AG04450 (cell line): ENCODE measurements around the gene RCAN2. TPM values are rescaled to one million over a fixed set of nuclear protein-coding genes. Genes with fewer than 3 reads are reported as not detected.

ENCODE experiments used
- CTCF ChIA-PET: fragments of 300-600, 350-600 bp; formaldehyde crosslinking; extraction: SDS; loops from one replicate; lab custom pipeline; 2022; ENCODE audit warnings: antibody characterized with exemption, inconsistent platforms; lab: Charles Lee
- POLR2A ChIA-PET: fragments of 350-600 bp; formaldehyde crosslinking; extraction: SDS; loops from one replicate; lab custom pipeline; 2021; ENCODE audit warnings: antibody characterized with exemption, inconsistent platforms; lab: Yijun Ruan, JAX
- DNase-seq: peaks from one replicate; pipeline ENCODE4 v3.0.0-alpha.2; 2011; ENCODE audit warnings: low read depth, low spot score
- H3K27ac ChIP-seq: one replicate; pipeline ENCODE4 v1.5.1; 2012; ENCODE audit warnings: low read depth, low read length, control low read depth
- H3K27me3 ChIP-seq: one replicate; pipeline ENCODE4 v1.6.0; 2012; ENCODE audit warnings: low read length; ENCODE audit not compliant: control insufficient read depth, insufficient read depth
- H3K4me3 ChIP-seq: 2 replicates; pipeline ENCODE4 v1.5.1; 2011; ENCODE audit warnings: mild to moderate bottlenecking, low read depth, low read length, control low read depth
- H3K9me3 ChIP-seq: 2 replicates; pipeline ENCODE4 v1.5.1; 2012; ENCODE audit warnings: low read length; ENCODE audit not compliant: control insufficient read depth, insufficient read depth
- polyA plus RNA-seq: library from polyadenylated mRNA; depleted of rRNA; stranded (reverse); fragments of >200 nt; gene quantifications from 2 replicates; pipeline ENCODE4 v1.2.3, GENCODE V29; 2011
- TF ChIP-seq, protein P1 (sequence below): IDR thresholded peaks from 2 replicates; pipeline ENCODE4 v1.5.1; 2011; ENCODE audit warnings: low read depth, low read length, control low read depth, inconsistent platforms

The RCAN2 gene
- polyA plus RNA-seq, 1 experiment: 0.11 TPM

DNA sequence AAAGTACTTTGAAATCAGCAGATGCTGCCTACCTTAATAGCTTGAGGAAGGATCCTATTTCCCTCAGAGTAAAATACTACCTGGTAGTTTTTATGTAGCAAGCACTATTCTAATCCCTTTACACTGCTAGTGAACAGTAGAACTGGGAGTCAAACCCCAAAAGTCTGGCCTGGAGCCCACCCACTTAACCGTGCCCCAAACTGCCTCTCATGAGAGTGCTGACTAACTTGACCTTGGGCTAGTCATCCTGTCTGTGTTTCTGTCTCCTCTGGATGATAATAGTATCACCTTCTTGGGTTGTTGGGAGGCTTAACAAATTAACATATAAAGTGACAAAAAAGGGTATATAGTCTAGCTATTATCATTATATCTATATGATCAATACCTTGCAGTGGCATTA is 140.5 kb downstream of the RCAN2 start:
- DNase-seq: no peak
- TF ChIP-seq, protein P1, sequence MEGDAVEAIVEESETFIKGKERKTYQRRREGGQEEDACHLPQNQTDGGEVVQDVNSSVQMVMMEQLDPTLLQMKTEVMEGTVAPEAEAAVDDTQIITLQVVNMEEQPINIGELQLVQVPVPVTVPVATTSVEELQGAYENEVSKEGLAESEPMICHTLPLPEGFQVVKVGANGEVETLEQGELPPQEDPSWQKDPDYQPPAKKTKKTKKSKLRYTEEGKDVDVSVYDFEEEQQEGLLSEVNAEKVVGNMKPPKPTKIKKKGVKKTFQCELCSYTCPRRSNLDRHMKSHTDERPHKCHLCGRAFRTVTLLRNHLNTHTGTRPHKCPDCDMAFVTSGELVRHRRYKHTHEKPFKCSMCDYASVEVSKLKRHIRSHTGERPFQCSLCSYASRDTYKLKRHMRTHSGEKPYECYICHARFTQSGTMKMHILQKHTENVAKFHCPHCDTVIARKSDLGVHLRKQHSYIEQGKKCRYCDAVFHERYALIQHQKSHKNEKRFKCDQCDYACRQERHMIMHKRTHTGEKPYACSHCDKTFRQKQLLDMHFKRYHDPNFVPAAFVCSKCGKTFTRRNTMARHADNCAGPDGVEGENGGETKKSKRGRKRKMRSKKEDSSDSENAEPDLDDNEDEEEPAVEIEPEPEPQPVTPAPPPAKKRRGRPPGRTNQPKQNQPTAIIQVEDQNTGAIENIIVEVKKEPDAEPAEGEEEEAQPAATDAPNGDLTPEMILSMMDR: no peak
- no peak overlapping the region for H3K27ac ChIP-seq
- ChIA-PET POLR2A (no interaction called here), CTCF (interaction anchor here (1.1 kb wide), 1 partner anchor 70 kb away, joined by 3 read pairs; no protein-coding TSS in a partner anchor)
- H3K9me3 ChIP-seq: no peaks in the 10 kb centered on the region
- H3K4me3 ChIP-seq: no peak overlapping the region
- no peaks in the 10 kb centered on the region for H3K27me3 ChIP-seq

DNA sequence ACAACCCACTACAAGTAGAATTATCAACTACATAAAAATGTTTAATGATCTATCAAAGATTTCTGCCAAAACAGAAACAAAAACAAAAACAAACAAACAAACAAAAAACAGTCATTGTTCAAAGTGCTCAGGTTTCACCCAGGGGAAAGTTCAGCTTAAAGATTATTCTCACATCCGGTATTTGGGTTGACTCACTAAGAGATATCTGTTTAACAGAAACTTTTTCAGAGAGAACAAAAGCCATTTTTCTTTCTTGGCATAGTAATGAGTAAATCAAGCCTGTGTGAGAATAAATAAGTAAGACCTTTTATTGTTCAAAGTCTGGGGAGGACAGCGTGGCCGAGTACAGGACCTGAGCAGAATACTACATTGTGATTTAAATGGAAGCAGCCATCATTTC is 143.6 kb downstream of the RCAN2 start:
- TF ChIP-seq, protein P1: no peak
- ChIA-PET POLR2A (no interaction called here), CTCF (no interaction called here)
- Histone ChIP-seq H3K27ac (no peak overlapping the region), H3K9me3 (no peaks in the 10 kb centered on the region), H3K27me3 (no peaks in the 10 kb centered on the region), H3K4me3 (no peak overlapping the region)
- no peak for DNase-seq

GRCh38 chr6:46340246-46340645 is 151.0 kb downstream of the RCAN2 start:
- ChIA-PET CTCF (no interaction called here), POLR2A (no interaction called here)
- Histone ChIP-seq H3K9me3 (no peaks in the 10 kb centered on the region), H3K27ac (no peak overlapping the region), H3K4me3 (no peak overlapping the region), H3K27me3 (no peaks in the 10 kb centered on the region)
- TF ChIP-seq, protein P1: no peak
- no peak for DNase-seq

DNA sequence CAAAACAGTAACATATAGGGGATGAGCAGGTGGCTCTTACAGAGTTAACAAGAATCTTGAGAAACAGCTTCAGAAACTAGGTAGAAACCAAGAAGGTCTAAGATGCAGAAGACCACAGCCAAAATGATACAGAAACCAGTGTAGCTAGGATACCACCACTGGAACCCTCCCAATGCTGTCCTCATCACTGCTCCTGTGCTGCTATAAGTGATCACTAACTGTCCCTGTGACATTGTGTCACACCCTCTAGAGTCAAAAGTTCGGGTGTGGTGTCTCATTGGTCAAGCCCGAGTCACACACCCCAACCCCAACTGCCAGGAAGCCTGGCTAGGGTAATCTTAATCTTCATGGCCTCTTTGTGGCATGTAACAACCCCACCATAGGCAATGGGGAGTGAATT is 153.1 kb downstream of the RCAN2 start:
- POLR2A ChIA-PET: no interaction called here
- Histone ChIP-seq H3K27ac (no peak overlapping the region), H3K4me3 (no peak overlapping the region), H3K9me3 (no peaks in the 10 kb centered on the region), H3K27me3 (no peaks in the 10 kb centered on the region)
- CTCF ChIA-PET: no interaction called here
- DNase-seq: no peak
- TF ChIP-seq, protein P1: no peak

DNA sequence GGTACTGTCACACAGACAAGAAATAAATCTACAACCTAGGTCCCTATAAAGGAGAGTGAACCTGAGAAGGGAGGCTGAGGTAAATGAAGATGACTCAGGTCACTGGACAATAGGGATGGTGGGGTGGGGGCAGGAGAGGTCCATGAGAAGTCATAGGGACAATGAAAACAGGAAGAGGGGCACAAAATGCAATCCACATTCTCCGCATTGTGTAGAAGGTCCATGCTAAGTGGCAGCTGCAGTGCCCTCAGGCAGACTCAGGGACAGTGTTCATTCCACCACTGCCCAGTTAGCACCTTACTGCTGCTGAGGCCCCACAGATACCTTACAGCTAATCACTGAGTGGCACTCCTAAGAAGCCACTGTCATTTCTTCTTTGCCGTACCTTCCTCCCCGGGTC is 156.8 kb downstream of the RCAN2 start:
- no peaks in the 10 kb centered on the region for H3K27me3 ChIP-seq
- POLR2A ChIA-PET: no interaction called here
- TF ChIP-seq, protein P1: no peak
- H3K9me3 ChIP-seq: no peaks in the 10 kb centered on the region
- DNase-seq: no peak
- H3K27ac ChIP-seq: no peak overlapping the region
- CTCF ChIA-PET: no interaction called here
- H3K4me3 ChIP-seq: no peak overlapping the region
